HG02943 (cell line): ENCODE data around the gene SLC39A9.
A peak's percentile ranks its signal among the peaks of the same experiment; 100 is the strongest.
"Not testable (repeated sequence)": the region's sequence is repeated elsewhere in the genome, so short reads cannot be mapped to it uniquely, and the experiment has no call there.

Experiments
- ATAC-seq: cut with Tn5 transposase; IDR thresholded peaks from one replicate; pipeline ENCODE4 v1.9.1; 2021; ENCODE audit warnings: mild to moderate bottlenecking, low read depth, moderate library complexity; ENCODE audit not compliant: unreplicated experiment

The SLC39A9 gene

GRCh38 chr14:69416087-69416486 is 17.6 kb downstream of the SLC39A9 start:
- ATAC-seq = not testable (repeated sequence)

DNA sequence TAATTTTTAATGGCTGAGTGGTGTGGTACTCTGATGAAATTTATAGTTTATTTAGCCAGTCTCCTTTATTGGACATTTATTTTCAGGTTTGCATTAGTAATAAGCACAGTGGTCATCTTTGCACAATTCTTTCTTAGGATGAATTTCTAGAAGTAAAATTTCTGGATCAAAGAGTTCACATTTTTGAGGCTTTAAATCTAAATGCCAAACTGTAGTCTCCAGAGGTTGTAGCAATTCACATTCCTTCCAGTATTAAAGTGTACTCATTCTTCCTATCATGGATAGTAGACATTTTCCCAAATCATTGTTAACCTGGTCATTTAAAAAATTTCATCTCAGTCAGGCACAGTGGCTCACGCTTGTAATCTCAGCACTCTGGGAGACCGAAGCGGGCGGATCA is 24.8 kb downstream of the SLC39A9 start:
- ATAC-seq = no peak

DNA sequence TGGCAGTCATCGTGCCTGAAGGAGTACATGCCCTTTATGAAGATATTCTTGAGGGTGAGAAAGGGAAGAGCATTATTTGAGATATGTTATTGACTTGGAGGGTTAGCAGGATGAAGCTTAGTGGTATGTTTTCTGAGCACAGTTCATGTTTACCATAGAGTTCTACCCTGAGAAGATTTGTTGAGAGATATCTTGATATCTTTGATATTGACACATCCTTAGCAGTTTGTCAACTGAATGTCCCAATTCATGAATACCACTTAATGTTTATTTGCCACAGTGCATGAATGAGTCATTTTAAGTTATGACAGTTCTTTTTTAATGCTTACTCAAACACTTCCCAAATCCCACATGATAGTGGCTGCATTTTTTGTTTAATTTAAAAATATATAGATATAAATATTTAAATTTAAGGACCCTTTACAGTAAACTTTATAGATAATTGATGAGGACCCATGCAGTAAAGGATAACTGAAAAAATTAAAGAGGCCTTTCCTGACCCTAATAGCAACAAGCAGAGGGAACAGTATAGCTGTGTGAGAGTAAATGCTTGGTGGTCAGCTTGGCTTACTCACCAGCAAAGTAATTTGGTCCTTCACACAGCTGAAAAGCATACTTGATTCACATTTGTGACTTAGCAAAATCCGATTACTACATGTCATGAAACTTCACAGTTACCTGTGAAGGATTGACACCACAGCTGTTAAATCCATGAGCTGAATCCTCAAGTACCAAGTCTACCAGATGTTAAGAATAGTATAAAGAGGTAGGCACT is 25.8 kb downstream of the SLC39A9 start:
- ATAC-seq = no peak

- no peak for ATAC-seq
These were observed 29.1 kb downstream of the SLC39A9 start for GRCh38 chr14:69427596-69427995.

DNA sequence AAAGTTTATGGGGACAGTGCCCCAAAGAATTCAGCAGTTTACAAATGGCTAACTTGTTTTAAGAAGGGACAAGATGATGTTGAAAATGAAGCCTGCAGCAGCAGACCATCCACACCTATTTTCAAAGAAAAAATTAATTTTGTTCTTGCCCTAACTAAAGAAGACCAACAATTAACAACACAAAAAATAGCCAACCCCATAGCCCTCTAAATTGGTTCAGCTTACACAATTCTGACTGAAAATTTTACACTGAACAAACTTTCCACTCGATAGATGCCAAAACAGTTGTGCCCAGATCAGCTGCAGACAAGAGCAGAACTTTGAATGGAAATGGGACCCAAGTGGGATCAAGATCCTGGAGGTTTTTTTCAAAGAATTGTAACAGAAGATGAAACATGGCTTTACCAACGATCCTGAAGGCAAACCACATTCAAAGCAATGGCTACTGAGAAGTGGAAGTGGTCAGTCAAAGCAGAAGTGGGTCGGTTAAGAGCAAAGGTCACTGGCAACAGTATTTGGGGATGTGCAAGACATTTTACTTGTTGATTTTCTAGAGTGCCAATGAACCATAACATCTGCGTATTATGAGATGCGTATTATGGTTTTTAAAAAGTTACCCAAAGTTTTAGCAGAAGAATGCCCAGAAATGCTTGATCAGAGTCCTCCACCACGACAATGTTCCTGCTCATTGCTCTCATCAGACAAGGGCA is 30.0 kb downstream of the SLC39A9 start:
- ATAC-seq = peak; percentile 64

- no peak for ATAC-seq
These were observed 31.2 kb downstream of the SLC39A9 start for GRCh38 chr14:69429643-69430042.

- no peak for ATAC-seq
These were observed 31.9 kb downstream of the SLC39A9 start for GRCh38 chr14:69430306-69430939.

DNA sequence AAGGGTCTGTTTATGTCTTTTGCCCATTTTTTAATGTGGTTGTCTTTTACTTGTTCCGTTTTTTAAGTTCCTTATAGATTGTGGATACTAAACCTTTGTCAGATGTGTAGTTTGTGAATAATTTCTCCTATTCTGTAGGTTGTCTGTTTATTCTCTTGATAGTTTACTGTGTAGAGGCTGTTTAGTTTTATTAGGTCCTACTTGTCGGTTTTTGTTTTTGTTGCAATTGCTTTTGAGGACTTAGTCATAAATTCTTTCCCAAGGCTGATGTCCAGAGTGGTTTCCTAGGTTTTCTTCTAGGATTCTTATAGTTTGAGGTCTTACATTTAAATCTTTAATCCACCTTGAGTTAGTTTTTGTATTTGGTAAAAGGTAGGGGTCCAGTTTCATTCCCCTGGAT is 33.9 kb downstream of the SLC39A9 start:
- no peak for ATAC-seq

DNA sequence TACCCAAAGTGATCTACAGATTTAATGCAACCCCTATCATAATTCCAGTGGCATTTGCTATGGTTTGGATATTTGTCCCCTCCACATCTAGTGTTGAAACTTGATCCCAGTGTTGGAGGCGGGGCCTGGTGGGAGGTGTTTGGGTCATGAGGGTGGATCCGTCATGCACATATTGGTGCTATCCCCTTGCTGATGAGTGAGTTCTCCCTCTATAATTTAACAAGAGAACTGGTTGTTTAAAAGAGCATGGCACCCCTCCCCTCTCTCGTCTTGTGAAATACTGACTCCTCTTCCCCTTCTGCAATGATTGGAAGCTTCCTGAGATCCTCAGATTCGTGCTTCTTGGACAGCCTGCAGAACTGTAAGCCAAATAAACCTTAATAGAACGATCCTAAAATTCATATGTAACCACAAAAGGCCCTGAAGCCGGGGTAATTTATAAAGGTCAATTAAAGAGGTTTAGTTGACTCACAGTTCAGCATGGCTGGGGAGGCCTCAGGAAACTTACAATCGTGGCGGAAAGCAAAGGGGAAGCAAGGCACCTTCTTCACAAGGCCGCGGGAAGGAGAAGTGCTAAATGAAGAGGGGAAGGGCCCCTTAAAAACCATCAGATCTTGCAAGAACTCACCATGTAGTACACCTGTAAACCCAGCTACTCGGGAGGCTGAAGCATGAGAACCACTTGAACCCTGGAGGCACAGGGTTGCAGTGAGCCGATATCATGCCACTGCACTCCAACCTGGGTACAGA is 41.2 kb downstream of the SLC39A9 start:
- ATAC-seq = no peak

- no peak for ATAC-seq
These were observed 43.5 kb downstream of the SLC39A9 start for GRCh38 chr14:69441948-69442347.

DNA sequence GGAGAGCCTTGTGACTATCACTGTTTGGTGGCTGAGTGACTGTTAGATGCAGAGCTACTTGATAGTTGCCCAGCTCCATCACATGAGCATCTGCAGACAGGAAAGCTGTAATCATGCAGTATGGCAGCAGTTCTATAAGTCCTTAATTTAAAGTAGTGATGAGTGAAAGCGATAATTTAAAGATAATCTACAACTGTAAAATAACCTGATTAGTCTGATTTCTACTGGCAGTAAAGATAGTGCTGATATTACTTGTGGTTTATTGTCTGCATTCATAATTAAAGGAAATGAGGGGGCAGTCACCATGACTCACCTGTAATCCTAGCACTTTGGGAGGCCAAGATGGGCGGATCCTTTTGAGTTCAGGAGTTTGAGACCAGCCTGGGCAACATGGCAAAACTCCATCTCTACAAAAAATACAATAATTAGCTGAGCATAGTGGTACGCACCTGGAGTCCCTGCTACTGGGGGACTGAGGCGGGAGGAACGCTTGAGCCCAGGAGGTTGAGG is 44.9 kb downstream of the SLC39A9 start:
- ATAC-seq = no peak

DNA sequence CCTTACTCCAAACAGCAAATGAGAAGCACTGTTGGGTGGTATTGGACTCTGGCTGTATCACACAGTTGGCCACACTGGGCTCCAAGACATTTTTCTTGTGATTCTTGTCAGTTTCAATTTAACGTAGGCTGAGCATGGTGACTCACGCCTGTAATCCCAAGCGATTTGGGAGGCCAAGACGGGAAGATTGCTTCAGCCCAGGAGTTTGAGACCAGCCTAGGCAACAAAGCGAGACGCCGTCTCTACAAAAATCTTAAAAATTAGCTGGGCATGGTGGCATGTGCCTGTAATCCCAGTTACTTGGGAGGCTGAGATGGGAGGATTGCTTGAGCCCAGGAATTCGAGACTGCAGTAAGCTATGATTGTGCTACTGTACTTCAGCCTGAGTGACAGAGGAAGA is 50.7 kb downstream of the SLC39A9 start:
- no peak for ATAC-seq

- ATAC-seq = no peak
These were observed 53.4 kb downstream of the SLC39A9 start for GRCh38 chr14:69451941-69452340.

GRCh38 chr14:69458350-69458749 is 59.9 kb downstream of the SLC39A9 start:
- no peak for ATAC-seq

- no peak for ATAC-seq
These were observed 60.6 kb downstream of the SLC39A9 start for GRCh38 chr14:69459122-69459521.

GRCh38 chr14:69460093-69460701 is 61.7 kb downstream of the SLC39A9 start:
- ATAC-seq = no peak

GRCh38 chr14:69464379-69464778 is 65.9 kb downstream of the SLC39A9 start:
- ATAC-seq = no peak

GRCh38 chr14:69464829-69465228 is 66.3 kb downstream of the SLC39A9 start:
- ATAC-seq = no peak

DNA sequence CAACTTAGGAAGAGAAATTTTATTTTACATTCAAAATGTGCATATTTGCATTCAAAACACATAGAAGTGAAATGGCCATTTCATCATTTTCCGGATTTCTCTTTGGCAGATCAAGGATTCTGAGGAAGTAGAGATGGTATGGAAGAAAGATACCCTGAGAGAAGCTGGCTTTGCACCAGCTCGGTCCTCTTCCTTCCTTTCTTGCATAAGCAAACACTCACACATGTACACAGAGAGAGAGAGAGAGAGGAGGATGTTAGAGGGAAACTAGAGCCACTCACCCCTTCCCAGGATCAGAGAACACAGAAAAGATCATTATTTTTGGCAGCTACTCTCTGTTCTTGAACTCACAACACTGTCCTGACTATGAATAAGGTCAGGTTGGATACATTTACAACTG is 70.5 kb downstream of the SLC39A9 start:
- ATAC-seq = no peak

DNA sequence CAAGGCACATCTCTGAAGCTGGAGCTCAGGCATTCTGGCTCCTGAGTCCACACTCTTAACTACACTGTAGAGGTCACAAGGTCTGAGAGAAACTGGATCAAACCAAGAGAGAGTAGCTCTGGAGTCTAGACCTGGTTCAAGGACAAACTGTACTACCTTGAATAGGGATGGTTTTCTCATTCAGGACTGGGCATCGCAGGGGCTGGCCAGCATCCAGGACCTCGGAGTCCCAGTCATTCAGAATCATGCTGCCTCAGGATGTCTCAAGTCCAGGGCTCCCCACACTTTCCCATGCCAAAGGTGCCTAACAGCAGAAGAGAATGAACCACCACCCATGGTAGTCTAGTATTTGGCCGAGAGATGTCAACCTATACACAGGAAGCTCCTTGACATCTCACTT is 72.9 kb downstream of the SLC39A9 start:
- no peak for ATAC-seq
